HCT116 (cell line): ENCODE results near the gene TIGD3. TPM values are rescaled to one million over a fixed set of nuclear protein-coding genes. Genes with fewer than 3 reads are reported as not detected.

ENCODE experiments used
- ATAC-seq: fragments of 200-7000 bp; cut with Tn5 transposase; 2 replicates; pipeline ENCODE4 v1.9.1; 2020; ENCODE audit warnings: mild to moderate bottlenecking, moderate library complexity
- BruUV-seq: library from RNA; stranded (reverse); fragments of 400-500 nt; replicated peaks from 2 replicates; lab custom pipeline; 2021; lab: Mats Ljungman, UMichigan
- CTCF ChIA-PET: fragments of 300-600 bp; sonication (Branson Sonifier 250); formaldehyde crosslinking; loops from one replicate; lab custom pipeline; 2021; ENCODE audit warnings: antibody characterized with exemption; lab: Charles Lee
- POLR2A ChIA-PET: fragments of 300-600, 350-600 bp; sonication (Branson Sonifier 250); formaldehyde crosslinking; loops from one replicate; lab custom pipeline; 2021; ENCODE audit warnings: antibody characterized with exemption; lab: Charles Lee
- RAD21 ChIA-PET, 2 experiments: fragments of 300-600 bp; sonication (Branson Sonifier 250); formaldehyde crosslinking; loops; one replicate each; lab custom pipeline; 2023; ENCODE audit warnings: low total read pairs in 2 of 2; ENCODE audit not compliant: uncharacterized antibody in 2 of 2, unreplicated experiment in 2 of 2, low non-redundant PET in 1 of 2; lab: Charles Lee
- DNase-seq: peaks from one replicate; pipeline ENCODE4 v3.0.0-alpha.2; 2010; ENCODE audit warnings: low read depth, low spot score
- H2AFZ ChIP-seq: fragments of 200-600 bp; shearing (Covaris generic), sonication (generic); 2 replicates; pipeline ENCODE4 v1.6.1; 2017; ENCODE audit warnings: low read depth, mixed run types, mixed read lengths, antibody characterized with exemption, low read length; ENCODE audit not compliant: poor library complexity, severe bottlenecking
- H3K27ac ChIP-seq: 2 replicates; pipeline ENCODE4 v1.5.1; 2012; ENCODE audit warnings: low read depth, low read length
- H3K27me3 ChIP-seq: fragments of 200-600 bp; sonication (generic); 2 replicates; pipeline ENCODE4 v1.6.1; 2016; ENCODE audit warnings: mixed run types, low read length, mixed read lengths; ENCODE audit not compliant: insufficient read depth
- H3K36me3 ChIP-seq, 2 experiments: fragments of 200-500 bp in 1 of 2; fragments of 200-600 bp in 1 of 2; sonication (Bioruptor generic) in 1 of 2; sonication (generic) in 1 of 2; 2 replicates each; pipeline versions ENCODE4 v1.5.1 to v1.6.1; 2014 to 2016; ENCODE audit warnings: low read length in 2 of 2, inconsistent platforms in 1 of 2, mixed read lengths in 1 of 2, mixed run types in 1 of 2; ENCODE audit not compliant: insufficient read depth in 2 of 2, control insufficient read depth in 1 of 2
- H3K4me1 ChIP-seq, 2 experiments: fragments of 200-600 bp in 1 of 2; sonication (generic) in 1 of 2; 2 replicates each; pipeline versions ENCODE4 v1.5.1 to v1.6.1; 2012 to 2017; ENCODE audit warnings: low read length in 2 of 2, inconsistent platforms in 1 of 2, mild to moderate bottlenecking in 1 of 2, mixed read lengths in 1 of 2, mixed run types in 1 of 2, moderate library complexity in 1 of 2; ENCODE audit not compliant: insufficient read depth in 2 of 2, control insufficient read depth in 1 of 2
- H3K4me2 ChIP-seq: fragments of 200-600 bp; sonication (generic); 2 replicates; pipeline ENCODE4 v1.6.1; 2017; ENCODE audit warnings: mixed run types, low read length, mixed read lengths
- H3K4me3 ChIP-seq, 2 experiments: fragments of 200-600 bp in 1 of 2; sonication (generic) in 1 of 2; replicated peaks in 1 of 2; 2 replicates each; pipeline ENCODE4 v1.5.1; 2011 to 2016; ENCODE audit warnings: low read length in 2 of 2, control low read depth in 1 of 2, low read depth in 1 of 2, mild to moderate bottlenecking in 1 of 2, mixed read lengths in 1 of 2, mixed run types in 1 of 2
- H3K79me2 ChIP-seq: fragments of 200-600 bp; sonication (generic); 2 replicates; pipeline ENCODE4 v1.6.1; 2017; ENCODE audit warnings: mild to moderate bottlenecking, mixed run types, low read length, moderate library complexity, mixed read lengths; ENCODE audit not compliant: insufficient read depth
- H3K9ac ChIP-seq: fragments of 200-600 bp; sonication (generic); 2 replicates; pipeline ENCODE4 v1.6.1; 2016; ENCODE audit warnings: low read length, mixed read lengths
- H3K9me2 ChIP-seq: fragments of 200-600 bp; sonication (generic), shearing (Covaris generic); 2 replicates; pipeline ENCODE4 v1.6.1; 2017; ENCODE audit warnings: mixed run types, mild to moderate bottlenecking, moderate library complexity; ENCODE audit not compliant: insufficient read depth
- H3K9me3 ChIP-seq, 2 experiments: fragments of 200-500 bp in 1 of 2; fragments of 200-600 bp in 1 of 2; sonication (Bioruptor generic) in 1 of 2; sonication (generic) in 1 of 2; 2 replicates each; pipeline ENCODE4 v1.6.1; 2014 to 2017; ENCODE audit warnings: low read length in 2 of 2, mixed read lengths in 2 of 2, inconsistent platforms in 1 of 2, low read depth in 1 of 2, mild to moderate bottlenecking in 1 of 2, mixed run types in 1 of 2, moderate library complexity in 1 of 2; ENCODE audit not compliant: control insufficient read depth in 1 of 2, insufficient read depth in 1 of 2
- H4K20me1 ChIP-seq: fragments of 200-600 bp; sonication (generic), shearing (Covaris generic); 2 replicates; pipeline ENCODE4 v1.6.1; 2017; ENCODE audit warnings: mixed run types, mild to moderate bottlenecking, moderate library complexity; ENCODE audit not compliant: insufficient read depth
- CTCF ChIP-seq, 3 experiments: fragments of 200-600 bp in 1 of 3; sonication (generic) in 1 of 3; IDR thresholded peaks in 2 of 3; conservative IDR thresholded peaks in 1 of 3; 2 replicates each; pipeline ENCODE4 v1.5.1; 2012 to 2017; ENCODE audit warnings: low read depth in 2 of 3, low read length in 2 of 3, antibody characterized with exemption in 1 of 3, borderline replicate concordance in 1 of 3, control low read depth in 1 of 3, mild to moderate bottlenecking in 1 of 3, mixed read lengths in 1 of 3, mixed run types in 1 of 3, moderate library complexity in 1 of 3; ENCODE audit not compliant: insufficient read depth in 1 of 3
- EZH2phosphoT487 ChIP-seq: fragments of 200-600 bp; IDR thresholded peaks from 2 replicates; pipeline ENCODE4 v1.6.1; 2018; ENCODE audit warnings: antibody characterized with exemption, borderline replicate concordance
- POLR2AphosphoS5 ChIP-seq: IDR thresholded peaks from 2 replicates; pipeline ENCODE4 v1.6.1; 2011; ENCODE audit warnings: mild to moderate bottlenecking, low read depth, low read length, moderate library complexity
- SP1 ChIP-seq: IDR thresholded peaks from 2 replicates; pipeline ENCODE4 v1.6.1; 2012; ENCODE audit warnings: low read depth
- YY1 ChIP-seq: IDR thresholded peaks from 2 replicates; pipeline ENCODE4 v1.6.1; 2011; ENCODE audit warnings: low read length, low read depth, moderate library complexity, mild to moderate bottlenecking; ENCODE audit not compliant: insufficient replicate concordance; ENCODE audit errors: extremely low read depth
- ZBTB33 ChIP-seq: IDR thresholded peaks from 2 replicates; pipeline ENCODE4 v1.6.1; 2011; ENCODE audit warnings: mild to moderate bottlenecking, low read length, moderate library complexity; ENCODE audit not compliant: insufficient replicate concordance; ENCODE audit errors: extremely low read depth
- intact Hi-C: fragments of 100-400 bp; cut with micrococcal nuclease; formaldehyde crosslinking; loops from 2 replicates; pipeline ENCODE4 v1.10.0; 2022
- total RNA-seq: library from RNA; stranded (reverse); gene quantifications from one replicate; pipeline ENCODE4 v1.2.1, GENCODE V29; 2021; ENCODE audit not compliant: unreplicated experiment

Gene TIGD3
- total RNA-seq, 1 experiment from 2014 or later = 2.4 TPM

DNA sequence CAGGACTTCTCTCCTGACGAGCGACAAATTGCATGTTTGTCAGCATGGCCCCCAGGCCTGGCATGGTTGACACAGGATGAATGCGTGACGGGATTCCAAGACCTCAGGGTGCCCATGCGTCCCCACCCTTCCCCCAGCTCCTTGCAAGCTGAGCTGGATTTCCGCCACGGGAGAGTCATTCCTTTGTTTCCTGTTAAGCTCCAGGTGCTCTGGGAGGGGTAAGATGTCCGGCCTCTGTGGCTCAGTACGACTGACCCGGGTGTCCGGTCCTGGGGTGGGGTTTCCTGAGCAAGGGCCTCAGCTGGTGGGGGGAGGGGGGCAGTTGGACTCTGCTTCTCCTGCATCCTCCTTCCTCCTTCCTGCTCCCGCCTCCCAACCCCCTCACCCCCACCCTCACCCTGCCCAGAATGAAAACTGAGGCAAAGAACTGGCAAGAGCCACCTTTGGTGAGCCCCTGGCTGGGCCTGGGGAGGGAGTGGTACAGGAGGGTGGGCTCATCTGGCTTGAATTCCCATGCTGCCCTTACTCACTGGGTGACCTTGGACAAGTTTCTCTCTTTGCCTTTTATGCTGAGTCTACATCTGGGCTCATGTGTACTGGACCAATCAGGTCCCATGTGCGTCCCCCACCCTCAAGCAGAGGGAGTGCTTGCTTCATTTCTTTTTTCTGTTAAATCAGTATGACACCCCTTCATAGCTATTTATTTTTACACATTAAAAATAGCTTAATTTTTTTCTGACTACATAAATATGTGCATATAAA, 37.3 kb upstream of the TIGD3 start:
- ChIA-PET POLR2A (interaction anchor here (0.9 to 3.2 kb wide), 6 partner anchors 12 to 538 kb away, joined by 3 to 20 read pairs (median 6); partner anchors contain the start of gene MALAT1), RAD21 (interaction anchor here (0.6 to 3.4 kb wide), 4 partner anchors 12 to 500 kb away, joined by 3 to 27 read pairs (median 8); no protein-coding TSS in a partner anchor), CTCF (interaction anchor here (0.6 to 5.4 kb wide), 7 partner anchors 8 to 62 kb away, joined by 3 to 127 read pairs (median 7); partner anchors contain the start of gene DPF2)
- Histone ChIP-seq H3K9ac (peak overlapping the region; percentile 77), H3K4me3 (peak overlapping the region; percentile 84 to 85), H3K27ac (peak overlapping the region; percentile 83), H2AFZ (no peak overlapping the region), H3K79me2 (peaks cover 70% of the 10 kb centered on the region), H3K36me3 (peaks cover 12 to 20% of the 10 kb centered on the region in 2 experiments; a peak in 3 of 4 replicates), H3K9me2 (no peaks in the 10 kb centered on the region), H4K20me1 (no peaks in the 10 kb centered on the region), H3K4me2 (peak overlapping the region; percentile 84), H3K27me3 (no peaks in the 10 kb centered on the region), H3K4me1 (peaks cover 31 to 46% of the 10 kb centered on the region in 2 experiments), H3K9me3 (no peaks in the 10 kb centered on the region)
- no TSS peak for BruUV-seq
- no peak for TF ChIP-seq CTCF (IDR thresholded peaks at IDR 0.05 in 2 of 3, conservative IDR thresholded peaks at IDR 0.05 in 1 of 3; ENCODE audit: borderline replicate concordance in 1 of 3, insufficient read depth in 1 of 3, low read depth in 2 of 3, low read length in 2 of 3)
- no peak for TF ChIP-seq EZH2phosphoT487
- TF ChIP-seq ZBTB33 = no peak
- peak; percentile 57 for TF ChIP-seq YY1
- TF ChIP-seq SP1 = peak; percentile 27; the same call in 1 of the 2 replicates
- peak; percentile 14; the same call in 1 of the 2 replicates for TF ChIP-seq POLR2AphosphoS5
- peak; percentile 55 for DNase-seq
- peak; percentile 11 for ATAC-seq
- intact Hi-C loops = no loop called here
